ENCODE data around the gene C16orf74. TPM values are rescaled to one million over a fixed set of nuclear protein-coding genes. Genes with fewer than 3 reads are reported as not detected.

The C16orf74 gene
- total RNA-seq, 1 donor from 2014 or later, result not detected

GRCh38 chr16:85706449-85707034 lies 44.4 kb downstream of the C16orf74 start:
- Mint-ChIP-seq H3K4me3 (ENCODE audit: low read depth) (no peak overlapping the region), H3K9me3 (no peaks in the 10 kb centered on the region), H3K4me1 (ENCODE audit: low read depth) (no peaks in the 10 kb centered on the region), H3K27me3 (ENCODE audit: low read depth) (no peaks in the 10 kb centered on the region), H3K36me3 (ENCODE audit: low read depth) (no peaks in the 10 kb centered on the region), H3K27ac (no peak overlapping the region)
- intact Hi-C loops (cut with micrococcal nuclease), result no loop called here
- DNase-seq (ENCODE audit: low spot score), result no peak

DNA sequence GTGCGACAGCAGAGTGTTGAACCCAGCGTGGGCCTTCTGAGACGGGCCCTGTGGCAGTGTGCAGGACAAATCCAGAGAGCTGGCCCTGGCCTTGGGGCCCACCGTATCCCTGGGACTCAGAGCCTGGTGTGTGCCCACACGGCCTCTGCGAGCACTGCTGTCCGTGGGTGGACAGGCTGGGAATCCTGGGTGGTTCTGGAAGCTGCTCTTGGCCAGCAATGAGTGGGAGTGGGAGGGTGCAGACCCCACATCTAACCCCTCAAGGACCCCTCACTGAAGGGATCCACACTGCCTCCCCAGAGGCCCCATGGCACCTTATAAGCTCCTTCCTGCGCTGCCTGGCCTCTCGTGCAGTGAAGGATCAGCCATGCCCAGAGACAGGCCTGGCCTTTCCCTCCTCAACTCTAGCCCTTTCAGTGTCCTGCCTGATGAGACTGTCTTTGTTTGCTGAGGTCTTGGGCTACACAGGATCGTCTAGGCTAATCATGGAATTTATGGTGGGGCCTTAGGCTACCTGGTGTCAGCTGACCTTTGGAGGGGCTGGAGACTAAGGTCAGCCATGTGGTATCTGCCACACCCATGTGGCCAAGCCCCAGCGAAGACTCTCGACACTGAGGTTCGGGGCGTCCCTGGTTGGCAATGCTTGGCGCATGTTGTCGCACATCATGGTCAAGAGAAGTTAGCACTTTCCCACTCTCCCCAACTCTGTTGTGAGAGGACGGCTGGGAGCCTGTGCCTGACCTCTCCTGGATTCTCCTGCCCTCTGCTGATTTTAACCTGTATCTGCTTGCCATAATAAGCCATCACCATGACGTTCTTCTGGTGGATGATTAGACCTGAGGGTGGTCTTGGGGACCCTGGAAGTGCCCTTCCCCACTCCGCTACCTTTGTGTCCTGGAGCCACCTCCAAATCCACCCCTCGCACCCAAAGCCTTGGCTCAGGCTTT lies 45.7 kb downstream of the C16orf74 start:
- H3K27ac Mint-ChIP-seq, result no peak overlapping the region

GRCh38 chr16:85704011-85704410 lies 46.9 kb downstream of the C16orf74 start:
- Mint-ChIP-seq H3K36me3 (ENCODE audit: low read depth) (no peaks in the 10 kb centered on the region), H3K27me3 (ENCODE audit: low read depth) (no peaks in the 10 kb centered on the region), H3K4me3 (ENCODE audit: low read depth) (no peak overlapping the region), H3K9me3 (no peaks in the 10 kb centered on the region), H3K4me1 (ENCODE audit: low read depth) (no peaks in the 10 kb centered on the region), H3K27ac (no peak overlapping the region)
- intact Hi-C loops (cut with micrococcal nuclease), result no loop called here
- no peak for DNase-seq (ENCODE audit: low spot score)

More for the DNA sequence above, 45.7 kb downstream of the C16orf74 start:
- intact Hi-C loops (cut with micrococcal nuclease), result no loop called here
- Mint-ChIP-seq H3K27me3 (ENCODE audit: low read depth) (no peaks in the 10 kb centered on the region), H3K9me3 (no peaks in the 10 kb centered on the region), H3K4me1 (ENCODE audit: low read depth) (no peaks in the 10 kb centered on the region), H3K36me3 (ENCODE audit: low read depth) (no peaks in the 10 kb centered on the region), H3K4me3 (ENCODE audit: low read depth) (no peak overlapping the region)
- no peak for DNase-seq (ENCODE audit: low spot score)

- peaks cover 2% of the 10 kb centered on the region for H3K27me3 Mint-ChIP-seq (ENCODE audit: low read depth)
- no peaks in the 10 kb centered on the region for H3K36me3 Mint-ChIP-seq (ENCODE audit: low read depth)
- intact Hi-C loops (cut with micrococcal nuclease), result no loop called here
- H3K4me3 Mint-ChIP-seq (ENCODE audit: low read depth), result no peak overlapping the region
- H3K9me3 Mint-ChIP-seq, result no peaks in the 10 kb centered on the region
- DNase-seq (ENCODE audit: low spot score), result no peak
- no peak overlapping the region for H3K27ac Mint-ChIP-seq
- H3K4me1 Mint-ChIP-seq (ENCODE audit: low read depth), result no peaks in the 10 kb centered on the region
Observed at GRCh38 chr16:85699628-85700027, 51.3 kb downstream of the C16orf74 start.

GRCh38 chr16:85698935-85699558 lies 51.8 kb downstream of the C16orf74 start:
- H3K36me3 Mint-ChIP-seq (ENCODE audit: low read depth), result no peaks in the 10 kb centered on the region
- H3K9me3 Mint-ChIP-seq, result no peaks in the 10 kb centered on the region
- no peak overlapping the region for H3K4me3 Mint-ChIP-seq (ENCODE audit: low read depth)
- H3K4me1 Mint-ChIP-seq (ENCODE audit: low read depth), result no peaks in the 10 kb centered on the region
- no peak overlapping the region for H3K27ac Mint-ChIP-seq
- no peak for DNase-seq (ENCODE audit: low spot score)
- intact Hi-C loops (cut with micrococcal nuclease), result no loop called here
- H3K27me3 Mint-ChIP-seq (ENCODE audit: low read depth), result peaks cover 2% of the 10 kb centered on the region

DNA sequence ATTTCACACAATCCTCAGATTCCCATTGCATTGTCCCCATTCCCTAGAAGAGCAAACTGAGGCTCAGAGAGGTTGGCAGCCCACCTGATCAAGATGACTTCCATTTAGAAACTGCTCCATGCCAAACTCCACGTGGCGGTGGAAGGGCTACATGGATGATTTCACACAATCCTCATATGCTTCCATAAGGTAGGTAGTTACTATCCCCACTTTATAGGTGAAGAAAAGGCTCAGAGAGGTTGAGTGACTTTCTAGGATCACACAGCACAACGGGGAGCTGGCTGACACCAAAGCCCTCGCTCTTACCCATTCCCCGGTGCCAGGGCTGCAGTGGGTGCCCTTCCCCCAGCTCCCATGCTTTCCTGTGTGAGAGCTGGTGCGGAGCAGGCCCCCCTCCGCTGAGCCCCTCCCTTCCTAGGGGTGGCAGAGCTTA lies 52.4 kb downstream of the C16orf74 start:
- Mint-ChIP-seq H3K9me3 (no peaks in the 10 kb centered on the region), H3K27ac (no peak overlapping the region), H3K4me3 (ENCODE audit: low read depth) (no peak overlapping the region), H3K4me1 (ENCODE audit: low read depth) (no peaks in the 10 kb centered on the region), H3K36me3 (ENCODE audit: low read depth) (no peaks in the 10 kb centered on the region), H3K27me3 (ENCODE audit: low read depth) (peaks cover 2% of the 10 kb centered on the region)
- intact Hi-C loops (cut with micrococcal nuclease), result no loop called here
- DNase-seq (ENCODE audit: low spot score), result no peak

- H3K27ac Mint-ChIP-seq, result no peak overlapping the region
- H3K36me3 Mint-ChIP-seq (ENCODE audit: low read depth), result no peaks in the 10 kb centered on the region
- H3K9me3 Mint-ChIP-seq, result no peaks in the 10 kb centered on the region
- H3K4me3 Mint-ChIP-seq (ENCODE audit: low read depth), result no peak overlapping the region
- intact Hi-C loops (cut with micrococcal nuclease), result no loop called here
- DNase-seq (ENCODE audit: low spot score), result no peak
- peaks cover 2% of the 10 kb centered on the region for H3K27me3 Mint-ChIP-seq (ENCODE audit: low read depth)
- H3K4me1 Mint-ChIP-seq (ENCODE audit: low read depth), result no peaks in the 10 kb centered on the region
Observed at GRCh38 chr16:85697431-85697830, 53.5 kb downstream of the C16orf74 start.

GRCh38 chr16:85696781-85697180 lies 54.1 kb downstream of the C16orf74 start:
- Mint-ChIP-seq H3K27me3 (ENCODE audit: low read depth) (peaks cover 2% of the 10 kb centered on the region), H3K9me3 (no peaks in the 10 kb centered on the region), H3K4me1 (ENCODE audit: low read depth) (no peaks in the 10 kb centered on the region), H3K27ac (no peak overlapping the region), H3K4me3 (ENCODE audit: low read depth) (no peak overlapping the region), H3K36me3 (ENCODE audit: low read depth) (no peaks in the 10 kb centered on the region)
- DNase-seq (ENCODE audit: low spot score), result no peak
- intact Hi-C loops (cut with micrococcal nuclease), result no loop called here

DNA sequence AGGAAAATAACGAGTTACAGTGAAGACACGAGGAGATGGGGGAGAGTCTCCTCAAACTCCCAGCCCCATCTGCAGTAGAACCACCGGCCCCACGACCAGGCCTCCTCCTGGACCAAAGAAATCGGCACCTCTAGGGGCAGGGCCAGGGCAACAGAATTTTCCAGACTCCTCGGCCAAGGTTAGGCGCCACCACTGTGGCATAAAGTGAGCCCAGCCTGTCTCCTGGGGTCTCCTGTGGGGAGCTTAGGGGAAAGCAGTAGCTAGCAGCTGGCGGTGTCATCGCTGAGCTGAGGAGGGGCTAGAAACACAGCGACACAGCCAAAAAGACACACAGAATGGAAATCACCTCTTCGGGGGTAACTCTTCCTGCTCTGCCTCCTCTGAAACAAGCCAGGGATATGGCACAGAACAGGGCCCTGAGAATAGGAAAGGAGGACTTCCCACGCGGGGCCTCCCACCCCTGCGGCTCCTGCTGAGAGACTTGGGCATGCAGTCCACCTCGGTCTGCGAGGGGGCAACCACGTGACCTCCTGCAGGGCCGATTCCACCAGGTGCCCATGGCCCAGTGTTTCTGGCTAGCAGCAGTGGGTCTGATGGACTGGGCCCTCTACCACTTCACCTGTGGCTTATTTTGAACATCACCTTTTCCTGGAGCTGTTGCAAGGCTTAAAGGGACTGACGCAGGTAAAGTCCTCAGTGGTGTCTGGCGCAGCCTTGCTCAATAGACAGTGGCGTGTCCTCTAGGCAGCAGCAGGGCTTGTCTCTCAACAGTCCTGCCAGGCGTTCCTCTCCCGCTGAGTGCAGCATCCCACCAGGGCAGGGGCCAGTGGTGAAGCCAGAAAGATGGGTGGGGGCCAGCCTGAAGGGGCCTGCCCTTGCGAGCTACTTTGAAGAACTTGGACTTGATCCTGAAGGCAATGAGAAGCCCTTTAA lies 55.4 kb downstream of the C16orf74 start:
- peaks cover 2% of the 10 kb centered on the region for H3K27me3 Mint-ChIP-seq (ENCODE audit: low read depth)
- no peak overlapping the region for H3K27ac Mint-ChIP-seq
- no peaks in the 10 kb centered on the region for H3K9me3 Mint-ChIP-seq
- no peaks in the 10 kb centered on the region for H3K4me1 Mint-ChIP-seq (ENCODE audit: low read depth)
- no peak overlapping the region for H3K4me3 Mint-ChIP-seq (ENCODE audit: low read depth)
- DNase-seq (ENCODE audit: low spot score), result no peak
- H3K36me3 Mint-ChIP-seq (ENCODE audit: low read depth), result no peaks in the 10 kb centered on the region
- intact Hi-C loops (cut with micrococcal nuclease), result no loop called here

DNA sequence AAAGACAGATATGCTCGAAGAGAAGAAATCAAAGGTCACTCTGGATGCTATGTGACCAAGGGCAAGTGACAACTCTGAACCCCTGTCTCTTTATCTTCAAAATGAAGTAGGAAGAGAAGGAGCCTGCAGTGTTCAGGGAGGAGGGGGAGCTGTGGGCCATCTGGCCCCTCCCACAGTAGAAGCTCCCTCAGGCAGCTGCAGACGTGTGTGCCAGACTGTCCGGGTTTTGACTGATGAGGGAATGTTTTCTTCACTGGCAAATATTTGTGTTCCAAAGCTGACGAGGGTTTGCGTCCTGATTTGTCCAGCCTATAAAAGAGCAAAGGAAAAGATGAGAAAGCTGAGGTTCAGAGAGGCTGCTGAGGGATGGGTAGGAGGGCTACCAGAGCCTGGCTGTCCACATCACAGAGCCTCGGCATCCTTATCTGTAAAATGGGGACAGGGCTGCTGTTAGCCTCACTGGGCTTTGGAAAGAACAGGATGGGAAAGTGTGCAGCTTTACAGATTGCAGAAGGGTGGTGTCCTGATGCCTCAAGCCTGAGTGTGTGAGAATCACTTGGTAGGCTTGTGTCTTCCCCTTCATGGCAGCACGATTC lies 60.3 kb downstream of the C16orf74 start:
- Mint-ChIP-seq H3K27ac (no peak overlapping the region), H3K4me3 (ENCODE audit: low read depth) (no peak overlapping the region), H3K27me3 (ENCODE audit: low read depth) (peaks cover 3% of the 10 kb centered on the region), H3K36me3 (ENCODE audit: low read depth) (peaks cover 14% of the 10 kb centered on the region), H3K4me1 (ENCODE audit: low read depth) (peaks cover 10% of the 10 kb centered on the region), H3K9me3 (no peaks in the 10 kb centered on the region)
- no peak for DNase-seq (ENCODE audit: low spot score)
- intact Hi-C loops (cut with micrococcal nuclease), result no loop called here

GRCh38 chr16:85689950-85690320 lies 61.0 kb downstream of the C16orf74 start:
- peaks cover 3% of the 10 kb centered on the region for H3K27me3 Mint-ChIP-seq (ENCODE audit: low read depth)
- no peak for DNase-seq (ENCODE audit: low spot score)
- H3K9me3 Mint-ChIP-seq, result no peaks in the 10 kb centered on the region
- no peak overlapping the region for H3K27ac Mint-ChIP-seq
- peak overlapping the region; percentile 37 for H3K4me3 Mint-ChIP-seq (ENCODE audit: low read depth)
- H3K4me1 Mint-ChIP-seq (ENCODE audit: low read depth), result peaks cover 10% of the 10 kb centered on the region
- H3K36me3 Mint-ChIP-seq (ENCODE audit: low read depth), result peaks cover 19% of the 10 kb centered on the region
- intact Hi-C loops (cut with micrococcal nuclease), result loop anchor here (10.0 kb wide), 2 partner anchors 105 to 135 kb away; partner anchors contain the start of genes COX4I1 and EMC8

All from activated T-helper 2 cell treated with anti-CD3 and anti-CD28 coated beads, Interferon-gamma antibody, Interleukin-2, Interleukin-4, amounts not matched to agents 10 μg/mL and 5 μg/mL and 100 μg/mL, durations not matched to agents 14 hours and 24 hours and 36 hours (primary cell).